GM20000 (cell line): ENCODE measurements around the gene KAT2A.

Experiments used
- DNase-seq: peaks from one replicate; pipeline ENCODE4 v3.0.0; 2012; ENCODE audit warnings: low spot score
- CTCF ChIP-seq: IDR thresholded peaks from 2 replicates; pipeline ENCODE4 v1.5.1; 2012; ENCODE audit warnings: mild to moderate bottlenecking, control low read depth; ENCODE audit errors: extremely low read depth, missing control alignments

Gene KAT2A

GRCh38 chr17:42117397-42118125, 3.6 kb downstream of the KAT2A start:
- no peak for TF ChIP-seq CTCF
- no peak for DNase-seq

GRCh38 chr17:42116705-42117396, 4.3 kb downstream of the KAT2A start:
- TF ChIP-seq CTCF, result peak; percentile 63
- DNase-seq, result peak; percentile 87

- no peak for TF ChIP-seq CTCF
- DNase-seq, result no peak
Observed at GRCh38 chr17:42114118-42114517, 7.0 kb downstream of the KAT2A start.

GRCh38 chr17:42113293-42114069, 7.7 kb downstream of the KAT2A start:
- TF ChIP-seq CTCF, result no peak
- DNase-seq, result no peak

GRCh38 chr17:42112552-42113176, 8.5 kb downstream of the KAT2A start, which contains the start of gene DHX58:
TSS of gene DHX58 (minus strand) at chr17:42112714. CDS start at chr17:42111892, 822 bp downstream.
- no peak for TF ChIP-seq CTCF
- DNase-seq, result peak; percentile 93

GRCh38 chr17:42111871-42112551, 9.2 kb downstream of the KAT2A start:
- TF ChIP-seq CTCF, result no peak
- DNase-seq, result no peak
